ENCODE results near the gene MEGF6. TPM values are rescaled to one million over a fixed set of nuclear protein-coding genes. Genes with fewer than 3 reads are reported as not detected.

The MEGF6 gene
- total RNA-seq, 1 donor from 2014 or later: 64.7 TPM

GRCh38 chr1:3520419-3521378 lies 90.6 kb downstream of the MEGF6 start:
- no peak for TF ChIP-seq CTCF (IDR thresholded peaks at IDR 0.05; ENCODE audit: partially characterized antibody, unreplicated experiment)
- no peak overlapping the region for H3K27ac Mint-ChIP-seq (ENCODE audit: unreplicated experiment)

GRCh38 chr1:3519301-3519885 lies 91.9 kb downstream of the MEGF6 start:
- H3K4me3 Mint-ChIP-seq (ENCODE audit: unreplicated experiment): no peak overlapping the region
- H3K27me3 Mint-ChIP-seq (ENCODE audit: unreplicated experiment): no peaks in the 10 kb centered on the region
- no peak for TF ChIP-seq CTCF (IDR thresholded peaks at IDR 0.05; ENCODE audit: partially characterized antibody, unreplicated experiment)

More at GRCh38 chr1:3520419-3521378, 90.6 kb downstream of the MEGF6 start:
- Mint-ChIP-seq H3K27me3 (ENCODE audit: unreplicated experiment) (no peaks in the 10 kb centered on the region), H3K4me3 (ENCODE audit: unreplicated experiment) (no peak overlapping the region), H3K4me1 (ENCODE audit: low read depth, unreplicated experiment) (no peaks in the 10 kb centered on the region), H3K9me3 (ENCODE audit: unreplicated experiment) (peaks cover 4% of the 10 kb centered on the region), H3K36me3 (ENCODE audit: unreplicated experiment) (no peaks in the 10 kb centered on the region)
- DNase-seq: no peak

GRCh38 chr1:3518756-3519155 lies 92.6 kb downstream of the MEGF6 start:
- H3K27me3 Mint-ChIP-seq (ENCODE audit: unreplicated experiment): peaks cover 1% of the 10 kb centered on the region
- no peak overlapping the region for H3K4me3 Mint-ChIP-seq (ENCODE audit: unreplicated experiment)

More at GRCh38 chr1:3519301-3519885, 91.9 kb downstream of the MEGF6 start:
- peaks cover 2% of the 10 kb centered on the region for H3K9me3 Mint-ChIP-seq (ENCODE audit: unreplicated experiment)
- H3K36me3 Mint-ChIP-seq (ENCODE audit: unreplicated experiment): no peaks in the 10 kb centered on the region
- no peak overlapping the region for H3K27ac Mint-ChIP-seq (ENCODE audit: unreplicated experiment)
- no peaks in the 10 kb centered on the region for H3K4me1 Mint-ChIP-seq (ENCODE audit: low read depth, unreplicated experiment)
- no peak for DNase-seq

GRCh38 chr1:3518256-3518655 lies 93.1 kb downstream of the MEGF6 start:
- H3K27me3 Mint-ChIP-seq (ENCODE audit: unreplicated experiment): peaks cover 2% of the 10 kb centered on the region
- H3K36me3 Mint-ChIP-seq (ENCODE audit: unreplicated experiment): no peaks in the 10 kb centered on the region
- H3K4me3 Mint-ChIP-seq (ENCODE audit: unreplicated experiment): no peak overlapping the region
- no peak for DNase-seq
- H3K9me3 Mint-ChIP-seq (ENCODE audit: unreplicated experiment): peaks cover 2% of the 10 kb centered on the region
- H3K4me1 Mint-ChIP-seq (ENCODE audit: low read depth, unreplicated experiment): no peaks in the 10 kb centered on the region
- TF ChIP-seq CTCF (IDR thresholded peaks at IDR 0.05; ENCODE audit: partially characterized antibody, unreplicated experiment): peak; percentile 98
- H3K27ac Mint-ChIP-seq (ENCODE audit: unreplicated experiment): no peak overlapping the region

More at GRCh38 chr1:3518756-3519155, 92.6 kb downstream of the MEGF6 start:
- Mint-ChIP-seq H3K36me3 (ENCODE audit: unreplicated experiment) (no peaks in the 10 kb centered on the region), H3K27ac (ENCODE audit: unreplicated experiment) (no peak overlapping the region), H3K4me1 (ENCODE audit: low read depth, unreplicated experiment) (no peaks in the 10 kb centered on the region), H3K9me3 (ENCODE audit: unreplicated experiment) (peaks cover 2% of the 10 kb centered on the region)
- no peak for TF ChIP-seq CTCF (IDR thresholded peaks at IDR 0.05; ENCODE audit: partially characterized antibody, unreplicated experiment)
- DNase-seq: no peak
